ENCODE results near the gene CAPG. TPM values are rescaled to one million over a fixed set of nuclear protein-coding genes. Genes with fewer than 3 reads are reported as not detected.
"Not testable (repeated sequence)": the region's sequence is repeated elsewhere in the genome, so short reads cannot be mapped to it uniquely, and the experiment has no call there.

Gene CAPG
- total RNA-seq, 1 donor from 2014 or later, result 61.1 TPM

- Mint-ChIP-seq H3K27me3 (no peaks in the 10 kb centered on the region), H3K27ac (no peak overlapping the region), H3K4me1 (ENCODE audit: unreplicated experiment) (no peaks in the 10 kb centered on the region), H3K36me3 (peaks cover 14% of the 10 kb centered on the region), H3K4me3 (no peak overlapping the region), H3K9me3 (no peaks in the 10 kb centered on the region)
- TF ChIP-seq CTCF (conservative IDR thresholded peaks at IDR 0.05), result no peak
- DNase-seq (ENCODE audit: extremely low spot score, unreplicated experiment), result no peak
Observed at GRCh38 chr2:85367180-85367579, 43.0 kb downstream of the CAPG start.

GRCh38 chr2:85362653-85363387, 47.3 kb downstream of the CAPG start:
- H3K9me3 Mint-ChIP-seq; H3K27me3 Mint-ChIP-seq; DNase-seq (ENCODE audit: extremely low spot score, unreplicated experiment); H3K4me1 Mint-ChIP-seq (ENCODE audit: unreplicated experiment); H3K27ac Mint-ChIP-seq; H3K4me3 Mint-ChIP-seq: not testable (repeated sequence)
- peaks cover 12% of the 10 kb centered on the region for H3K36me3 Mint-ChIP-seq

GRCh38 chr2:85357736-85358135, 52.4 kb downstream of the CAPG start:
- no peak for DNase-seq (ENCODE audit: extremely low spot score, unreplicated experiment)
- Mint-ChIP-seq H3K27me3 (no peaks in the 10 kb centered on the region), H3K27ac (no peak overlapping the region), H3K36me3 (peaks cover 4% of the 10 kb centered on the region), H3K9me3 (no peaks in the 10 kb centered on the region), H3K4me1 (ENCODE audit: unreplicated experiment) (peaks cover 29% of the 10 kb centered on the region), H3K4me3 (no peak overlapping the region)
- TF ChIP-seq CTCF (conservative IDR thresholded peaks at IDR 0.05), result no peak

- Mint-ChIP-seq H3K4me1 (ENCODE audit: unreplicated experiment) (peaks cover 29% of the 10 kb centered on the region), H3K9me3 (no peaks in the 10 kb centered on the region), H3K27ac (no peak overlapping the region), H3K36me3 (no peaks in the 10 kb centered on the region), H3K27me3 (no peaks in the 10 kb centered on the region), H3K4me3 (peak overlapping the region; percentile 100)
- no peak for DNase-seq (ENCODE audit: extremely low spot score, unreplicated experiment)
- no peak for TF ChIP-seq CTCF (conservative IDR thresholded peaks at IDR 0.05)
Observed at GRCh38 chr2:85356186-85356585, 54.0 kb downstream of the CAPG start.

GRCh38 chr2:85355521-85355920, 54.6 kb downstream of the CAPG start:
- TF ChIP-seq CTCF (conservative IDR thresholded peaks at IDR 0.05), result no peak
- H3K36me3 Mint-ChIP-seq, result peaks cover 2% of the 10 kb centered on the region
- H3K27me3 Mint-ChIP-seq, result no peaks in the 10 kb centered on the region
- H3K9me3 Mint-ChIP-seq, result no peaks in the 10 kb centered on the region
- H3K27ac Mint-ChIP-seq, result no peak overlapping the region
- DNase-seq (ENCODE audit: extremely low spot score, unreplicated experiment), result no peak
- peaks cover 29% of the 10 kb centered on the region for H3K4me1 Mint-ChIP-seq (ENCODE audit: unreplicated experiment)
- H3K4me3 Mint-ChIP-seq, result peak overlapping the region; percentile 100

- H3K4me1 Mint-ChIP-seq (ENCODE audit: unreplicated experiment), result peaks cover 29% of the 10 kb centered on the region
- no peak for TF ChIP-seq CTCF (conservative IDR thresholded peaks at IDR 0.05)
- H3K27me3 Mint-ChIP-seq, result no peaks in the 10 kb centered on the region
- H3K4me3 Mint-ChIP-seq, result peak overlapping the region; percentile 100
- H3K36me3 Mint-ChIP-seq, result peaks cover 5% of the 10 kb centered on the region
- H3K9me3 Mint-ChIP-seq, result no peaks in the 10 kb centered on the region
- no peak for DNase-seq (ENCODE audit: extremely low spot score, unreplicated experiment)
- H3K27ac Mint-ChIP-seq, result peak overlapping the region; percentile 94
Observed at GRCh38 chr2:85355073-85355410, 55.1 kb downstream of the CAPG start.

Data from type B pancreatic cell (in vitro differentiated cells).